Measurements from ENCODE around the gene CFAP53. TPM values are rescaled to one million over a fixed set of nuclear protein-coding genes. Genes with fewer than 3 reads are reported as not detected.
"Not testable (repeated sequence)": the region's sequence is repeated elsewhere in the genome, so short reads cannot be mapped to it uniquely, and the experiment has no call there.

CFAP53 gene
- total RNA-seq, 2 donors from 2014 or later: 0.30 TPM; not detected in 1

GRCh38 chr18:50289108-50289443 is 22.8 kb upstream of the CFAP53 start:
- H3K27me3 ChIP-seq: no peaks in the 10 kb centered on the region
- H3K27ac ChIP-seq: no peak overlapping the region
- no peak for DNase-seq (ENCODE audit: low spot score)
- H3K4me1 ChIP-seq: peaks cover 0 to 13% of the 10 kb centered on the region in 2 donors
- H3K36me3 ChIP-seq: peaks cover 14% of the 10 kb centered on the region
- no peak overlapping the region for H3K4me3 ChIP-seq
- no peaks in the 10 kb centered on the region for H3K9me3 ChIP-seq
- TF ChIP-seq CTCF (IDR thresholded peaks at IDR 0.05): no peak

- DNase-seq (ENCODE audit: low spot score); H3K9me3 ChIP-seq; H3K27me3 ChIP-seq: not testable (repeated sequence)
- Histone ChIP-seq H3K4me3 (peak overlapping the region; percentile 62 to 76), H3K36me3 (peaks cover 19% of the 10 kb centered on the region), H3K27ac (peak overlapping the region; percentile 87 to 90), H3K4me1 (peaks cover 0 to 13% of the 10 kb centered on the region in 2 donors)
Measured at GRCh38 chr18:50288348-50289107, 22.2 kb upstream of the CFAP53 start.

- DNase-seq (ENCODE audit: low spot score): peak; percentile 97
- no peaks in the 10 kb centered on the region for H3K27me3 ChIP-seq
Measured at GRCh38 chr18:50287441-50288347, 21.4 kb upstream of the CFAP53 start, which contains the start of gene CXXC1. TSS of gene CXXC1 (minus strand) at chr18:50287692. CDS start at chr18:50287589, 103 bp downstream.

GRCh38 chr18:50287028-50287440 is 20.7 kb upstream of the CFAP53 start:
- Histone ChIP-seq H3K4me3 (peak overlapping the region; percentile 62 to 76), H3K36me3 (peaks cover 30% of the 10 kb centered on the region), H3K27me3 (no peaks in the 10 kb centered on the region), H3K9me3 (no peaks in the 10 kb centered on the region), H3K27ac (peak overlapping the region; percentile 87 to 90), H3K4me1 (peaks cover 0 to 17% of the 10 kb centered on the region in 2 donors)
- DNase-seq (ENCODE audit: low spot score): no peak
- no peak for TF ChIP-seq CTCF (IDR thresholded peaks at IDR 0.05)

More at GRCh38 chr18:50287441-50288347, 21.4 kb upstream of the CFAP53 start, which contains the start of gene CXXC1:
- H3K4me1 ChIP-seq: peaks cover 0 to 13% of the 10 kb centered on the region in 2 donors
- no peaks in the 10 kb centered on the region for H3K9me3 ChIP-seq
- peak within 1 kb of the TSS; percentile 87 to 90 for H3K27ac ChIP-seq
- H3K4me3 ChIP-seq: peak within 1 kb of the TSS; percentile 62 to 76
- H3K36me3 ChIP-seq: peaks cover 26% of the 10 kb centered on the region
- TF ChIP-seq CTCF (IDR thresholded peaks at IDR 0.05): peak in 1 of 2 donors; percentile 62

- Histone ChIP-seq H3K4me1 (peaks cover 0 to 21% of the 10 kb centered on the region in 2 donors), H3K27me3 (no peaks in the 10 kb centered on the region), H3K9me3 (no peaks in the 10 kb centered on the region), H3K36me3 (peaks cover 30% of the 10 kb centered on the region), H3K4me3 (peak overlapping the region; percentile 62 to 76), H3K27ac (peak overlapping the region; percentile 87 to 90)
- no peak for DNase-seq (ENCODE audit: low spot score)
- no peak for TF ChIP-seq CTCF (IDR thresholded peaks at IDR 0.05)
Measured at GRCh38 chr18:50286391-50287027, 20.2 kb upstream of the CFAP53 start.

Data from right atrium auricular region (tissue), 2 donors.